Erythroblast (primary cell): ENCODE results near the gene NCOA7.

Source experiments
- GATA1 ChIP-seq: IDR thresholded peaks from 2 replicates; pipeline ENCODE4 v1.6.1; 2011; ENCODE audit warnings: low read depth, mild to moderate bottlenecking, control low read depth, low read length, moderate library complexity
- POLR2A ChIP-seq: IDR thresholded peaks from 2 replicates; pipeline ENCODE4 v1.6.1; 2011; ENCODE audit warnings: mild to moderate bottlenecking, low read length

DNA sequence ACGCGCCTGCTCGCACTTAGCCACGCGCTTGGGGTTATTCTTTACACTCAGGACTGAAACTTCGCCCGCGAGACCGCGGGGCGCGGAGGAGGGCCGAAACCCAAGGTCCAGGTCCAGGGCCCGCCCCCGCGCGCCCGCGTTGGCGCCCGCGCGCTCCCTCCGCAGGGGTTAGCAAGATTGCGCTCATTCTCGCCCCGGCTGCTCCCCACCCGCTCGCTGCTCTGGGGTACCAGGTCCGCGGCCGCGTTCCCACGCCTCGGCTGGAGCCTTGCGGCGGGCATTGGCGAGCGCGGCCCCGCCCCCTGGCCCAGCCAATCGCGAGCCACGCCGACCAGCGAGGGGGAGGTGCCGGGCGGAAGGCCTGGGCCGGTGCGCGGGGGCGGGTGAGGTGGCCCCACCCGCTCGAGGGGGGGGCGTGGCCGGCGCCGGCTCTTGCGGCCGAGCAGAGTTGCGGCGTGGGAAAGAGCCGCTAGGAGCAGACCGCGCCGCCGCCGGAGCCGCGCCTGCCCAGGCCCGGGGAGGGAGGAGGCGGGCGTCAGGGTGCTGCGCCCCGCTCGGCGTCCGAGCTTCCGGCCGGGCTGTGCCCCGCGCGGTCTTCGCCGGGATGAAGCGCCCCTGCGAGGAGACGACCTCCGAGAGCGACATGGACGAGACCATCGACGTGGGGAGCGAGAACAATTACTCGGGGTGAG, 41.4 kb upstream of the NCOA7 start, which contains the start of gene HEY2:
- TF ChIP-seq POLR2A (no peak), GATA1 (no peak)
